Stimulated activated CD8-positive, alpha-beta memory T cell treated with anti-CD3 and anti-CD28 coated beads, Interleukin-7, amount 100 ng/mL, for 24 hours (primary cell): Measurements from ENCODE around the gene PARN.
"Not testable (repeated sequence)": the region's sequence is repeated elsewhere in the genome, so short reads cannot be mapped to it uniquely, and the experiment has no call there.

Source experiments
- DNase-seq: peaks from one replicate; pipeline ENCODE4 v3.0.0-alpha.2; 2020; ENCODE audit warnings: low read depth

Gene PARN

GRCh38 chr16:14574698-14575415 lies 55.2 kb downstream of the PARN start:
- DNase-seq: not testable (repeated sequence)

- no peak for DNase-seq
Measured at GRCh38 chr16:14572535-14572934, 57.5 kb downstream of the PARN start.

- no peak for DNase-seq
Measured at GRCh38 chr16:14569213-14569612, 60.8 kb downstream of the PARN start.

DNA sequence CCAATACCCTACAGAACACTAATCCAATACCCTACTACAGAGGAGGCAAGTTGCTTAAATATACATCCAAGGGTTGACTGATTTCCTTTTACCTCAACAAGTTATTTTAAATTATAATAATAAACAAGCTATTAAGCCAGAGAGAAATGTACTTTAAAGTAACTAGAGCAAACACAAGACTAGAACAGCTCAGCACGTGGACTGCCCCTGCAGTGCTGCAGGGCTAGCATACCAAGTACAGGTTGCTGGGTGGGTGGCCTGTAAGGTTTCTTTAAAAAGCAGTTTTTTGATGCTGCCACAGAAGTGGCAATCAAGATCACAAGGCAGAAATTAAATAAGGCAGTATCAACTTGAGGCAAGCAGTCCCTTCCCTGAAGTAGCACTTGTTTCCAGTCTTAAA lies 63.5 kb downstream of the PARN start:
- no peak for DNase-seq

GRCh38 chr16:14565688-14566025 lies 64.4 kb downstream of the PARN start:
- no peak for DNase-seq

- DNase-seq: no peak
Measured at GRCh38 chr16:14564861-14565687, 65.0 kb downstream of the PARN start.

DNA sequence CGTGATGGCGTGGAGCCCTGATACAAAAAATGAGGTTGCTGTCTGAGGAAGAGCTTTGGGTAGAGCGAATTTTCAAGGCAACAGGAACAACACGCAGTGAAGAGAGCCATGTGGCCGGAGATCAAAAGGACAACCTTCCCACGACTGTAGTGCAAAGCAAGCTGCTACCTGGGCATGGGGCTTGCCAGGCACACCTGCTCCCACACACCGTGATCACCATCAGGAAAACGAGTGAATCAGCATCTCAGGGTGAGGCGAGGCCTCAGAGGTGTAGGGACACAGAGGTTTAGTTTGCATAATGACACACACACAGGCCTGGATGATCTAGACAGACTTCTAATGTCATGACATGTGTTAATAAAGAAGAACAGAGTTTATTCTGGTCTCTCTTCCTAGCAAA lies 65.7 kb downstream of the PARN start:
- no peak for DNase-seq

- DNase-seq: no peak
Measured at GRCh38 chr16:14562691-14563491, 67.2 kb downstream of the PARN start.

- no peak for DNase-seq
Measured at GRCh38 chr16:14560523-14560922, 69.5 kb downstream of the PARN start.

GRCh38 chr16:14559809-14560241 lies 70.2 kb downstream of the PARN start:
- no peak for DNase-seq

DNA sequence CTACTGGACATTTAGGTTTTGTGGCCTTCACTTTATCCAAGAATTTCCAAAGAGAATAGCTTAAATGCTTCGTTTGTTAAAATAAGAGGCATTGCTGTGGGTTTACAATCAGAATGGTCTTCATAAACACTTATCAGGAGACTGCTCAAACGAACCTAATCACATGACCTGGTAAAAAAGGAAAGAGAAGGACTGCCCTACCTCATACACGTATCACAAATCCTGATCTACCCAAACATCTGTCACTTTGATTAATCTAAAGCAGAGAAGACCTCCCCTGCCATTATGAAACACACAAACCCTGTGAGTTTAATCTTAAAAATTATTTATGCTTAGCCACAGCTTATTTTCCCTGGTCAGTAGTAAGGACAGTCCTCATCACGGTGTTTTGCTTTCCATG lies 76.6 kb downstream of the PARN start:
- DNase-seq: no peak

GRCh38 chr16:14549789-14550153 lies 80.3 kb downstream of the PARN start:
- no peak for DNase-seq

- DNase-seq: no peak
Measured at GRCh38 chr16:14548933-14549788, 80.9 kb downstream of the PARN start.

DNA sequence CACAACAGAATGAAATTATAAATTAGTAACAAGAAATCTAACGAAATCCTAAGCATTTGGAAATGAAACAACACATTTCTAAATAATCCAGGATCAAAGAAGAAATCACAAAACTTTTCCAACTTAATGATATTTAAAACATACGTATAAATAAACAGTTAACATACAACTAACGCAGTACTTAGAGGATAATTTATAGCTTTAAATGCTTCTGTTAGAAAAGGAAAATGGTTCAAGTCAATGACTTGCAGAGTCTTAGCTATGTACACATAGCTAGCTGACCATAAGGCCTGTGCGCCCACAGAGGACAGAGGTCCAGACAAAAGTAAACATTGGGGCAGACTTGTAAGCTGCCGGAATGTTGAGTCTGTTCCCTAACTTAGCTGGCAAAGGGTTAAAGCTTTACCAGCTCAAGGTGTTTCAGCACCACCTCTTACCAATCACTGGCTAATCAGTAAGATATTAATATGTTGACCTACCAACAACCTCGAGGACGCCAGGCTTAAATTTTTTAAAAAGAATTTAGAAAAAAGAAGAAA lies 84.6 kb downstream of the PARN start:
- no peak for DNase-seq

DNA sequence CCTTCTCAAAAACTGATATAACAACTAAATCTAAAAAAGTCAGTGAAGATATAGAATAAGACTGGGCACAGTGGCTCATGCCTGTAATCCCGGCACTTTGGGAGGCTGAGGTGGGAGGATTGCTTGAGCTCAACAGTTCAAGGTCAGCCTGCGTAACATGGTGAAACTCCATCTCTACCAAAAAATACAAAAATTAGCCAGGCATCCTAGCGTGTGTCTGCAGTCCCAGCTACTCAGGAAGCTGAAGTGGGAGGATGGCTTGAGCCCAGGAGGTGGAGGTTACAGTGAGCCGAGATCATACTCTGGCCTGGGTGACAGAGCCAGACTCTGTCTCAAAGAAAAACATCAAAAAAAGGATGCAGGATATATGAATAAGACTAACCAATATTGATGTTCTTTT lies 85.2 kb downstream of the PARN start:
- DNase-seq: not testable (repeated sequence)

DNA sequence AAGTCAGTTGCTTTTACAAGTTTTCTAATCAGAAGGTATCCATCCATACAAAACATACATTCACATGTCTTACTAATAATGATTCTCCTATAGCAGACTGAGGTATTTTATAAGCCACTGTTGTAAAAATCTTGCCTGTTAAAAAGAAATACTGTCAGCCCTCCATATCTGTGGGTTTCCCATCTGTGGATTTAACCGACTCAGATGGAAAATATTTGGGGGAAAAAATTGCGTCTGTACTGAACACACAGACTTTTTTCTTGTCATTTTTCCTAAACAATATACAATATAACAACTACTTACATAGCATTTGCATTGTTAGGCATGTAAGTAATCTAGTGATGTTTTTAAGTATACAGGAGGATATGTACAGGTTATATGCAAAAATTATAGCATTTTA lies 90.4 kb downstream of the PARN start:
- DNase-seq: no peak

DNA sequence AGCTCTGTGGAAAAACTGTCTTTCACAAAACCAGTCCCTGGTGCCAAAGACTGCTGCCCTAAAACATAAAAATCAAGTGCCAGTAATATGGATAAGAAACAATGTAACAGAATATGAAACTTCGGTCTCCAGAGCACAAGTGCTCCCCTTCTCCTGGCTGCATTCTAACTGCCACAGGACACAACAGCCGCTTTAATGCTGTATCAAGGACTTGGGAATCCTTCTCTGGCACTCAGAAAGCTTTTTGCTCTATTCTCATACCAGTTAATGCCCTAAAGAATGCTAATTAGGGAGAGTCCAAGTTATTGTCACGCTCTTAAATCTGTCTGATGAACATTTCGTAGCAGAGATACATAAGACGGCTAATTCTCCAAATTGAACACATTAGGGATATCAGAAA lies 90.9 kb downstream of the PARN start:
- DNase-seq: no peak

GRCh38 chr16:14538604-14539003 lies 91.5 kb downstream of the PARN start:
- no peak for DNase-seq

DNA sequence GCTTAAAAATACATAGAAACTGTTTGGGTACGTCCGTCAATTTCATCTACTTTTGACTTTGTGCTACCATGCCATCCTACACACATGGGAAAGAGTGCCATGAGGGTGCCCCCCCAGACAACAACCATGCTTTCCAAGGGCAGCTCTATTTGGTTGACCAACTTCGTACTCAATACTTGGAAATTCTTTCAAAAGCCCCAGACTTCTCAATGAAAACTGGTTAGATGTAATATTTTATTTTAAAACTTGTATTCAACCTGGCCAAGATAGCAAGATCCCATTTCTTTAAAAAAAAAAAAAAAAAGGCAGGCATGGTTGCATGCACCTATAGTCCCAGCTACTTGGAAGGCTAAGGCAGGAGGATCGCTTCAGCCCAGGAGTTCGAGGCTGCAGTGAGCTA lies 98.4 kb downstream of the PARN start:
- DNase-seq: no peak

DNA sequence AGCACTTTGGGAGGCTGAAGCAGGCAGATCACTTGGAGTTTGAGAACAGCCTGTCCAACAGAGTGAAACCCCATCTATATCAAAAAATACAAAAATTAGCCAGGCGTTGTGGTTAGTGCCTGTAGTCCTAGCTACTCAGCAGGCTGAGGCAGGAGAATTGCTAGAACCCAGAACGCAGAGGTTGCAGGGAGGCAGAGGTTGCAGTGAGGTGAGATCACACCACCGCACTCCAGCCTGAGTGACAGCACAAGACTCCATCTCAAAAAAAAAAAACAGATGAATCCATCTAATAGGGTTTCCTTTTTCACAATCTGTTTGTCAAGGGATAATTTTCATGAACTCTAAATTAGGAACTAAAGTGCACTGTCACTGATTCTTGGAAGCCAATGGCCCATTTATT lies 99.0 kb downstream of the PARN start:
- DNase-seq: no peak

DNA sequence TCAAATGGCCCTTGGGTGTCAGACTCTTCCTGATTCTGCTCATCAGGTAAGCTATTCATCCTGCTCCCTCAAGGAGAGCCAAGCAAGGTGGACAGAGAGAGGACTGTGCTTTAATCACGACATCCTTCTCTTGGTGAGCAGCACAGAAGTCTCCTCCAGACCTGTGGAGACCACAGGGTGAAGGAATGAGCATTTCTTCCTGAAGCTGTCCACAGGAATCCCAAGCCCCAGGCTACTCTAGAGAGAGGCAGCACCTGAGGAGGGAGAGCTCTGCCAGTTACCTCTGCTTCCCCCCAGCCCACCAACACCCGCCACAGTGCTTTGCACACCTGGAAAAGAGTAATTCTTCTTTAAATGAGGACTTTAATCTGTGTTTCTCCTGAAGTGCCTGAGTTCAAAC lies 100.0 kb downstream of the PARN start:
- no peak for DNase-seq
